Dermis microvascular lymphatic vessel endothelial cell (primary cell): ENCODE data around the gene GZF1. TPM values are rescaled to one million over a fixed set of nuclear protein-coding genes. Genes with fewer than 3 reads are reported as not detected.

ENCODE experiments used
- DNase-seq, 2 donors: peaks; one replicate each; pipeline versions ENCODE4 v3.0.0 to v3.0.0-alpha.2; 2010; ENCODE audit warnings: low read depth in 2 of 2
- total RNA-seq: library from RNA; depleted of rRNA; stranded (reverse); fragments of >200 nt; gene quantifications from 2 replicates; pipeline ENCODE4 v1.2.1, GENCODE V29; 2014

The GZF1 gene
- total RNA-seq, 1 donor from 2014 or later: 14.6 TPM

- no peak for DNase-seq
Measured at GRCh38 chr20:23407781-23408464, 45.9 kb downstream of the GZF1 start.

GRCh38 chr20:23408957-23409356 is 47.0 kb downstream of the GZF1 start:
- no peak for DNase-seq

GRCh38 chr20:23409800-23410199 is 47.8 kb downstream of the GZF1 start:
- no peak for DNase-seq

GRCh38 chr20:23410916-23411695 is 49.1 kb downstream of the GZF1 start:
- DNase-seq: no peak

GRCh38 chr20:23412026-23412425 is 50.0 kb downstream of the GZF1 start:
- no peak for DNase-seq

- DNase-seq: no peak
Measured at GRCh38 chr20:23413862-23414422, 52.0 kb downstream of the GZF1 start.

GRCh38 chr20:23414526-23415188 is 52.7 kb downstream of the GZF1 start:
- no peak for DNase-seq

- DNase-seq: no peak
Measured at GRCh38 chr20:23415555-23415954, 53.6 kb downstream of the GZF1 start.

- no peak for DNase-seq
Measured at GRCh38 chr20:23415959-23416583, 54.1 kb downstream of the GZF1 start.

GRCh38 chr20:23417861-23418260 is 55.9 kb downstream of the GZF1 start:
- no peak for DNase-seq

- no peak for DNase-seq
Measured at GRCh38 chr20:23419657-23419994, 57.6 kb downstream of the GZF1 start.

- DNase-seq: peak; percentile 9 to 61
Measured at GRCh38 chr20:23419995-23420901, 58.3 kb downstream of the GZF1 start.

- peak; percentile 82 to 94 for DNase-seq
Measured at GRCh38 chr20:23420943-23421931, 59.3 kb downstream of the GZF1 start, which contains the start of gene NAPB. Gene NAPB (minus strand): TSS chr20:23421488. CDS start chr20:23421402, 86 bp downstream.

Other genes with a start within 250 kb of the GZF1 start
- 26.6 and 29.3 TPM in 2 replicates for gene NXT1, start 11.4 kb upstream of the GZF1 start, total RNA-seq
- 4.7 and 5.8 TPM in 2 replicates for gene NAPB, start 59.3 kb downstream of the GZF1 start, total RNA-seq
- not detected in 2 replicates for gene CSTL1, start 77.5 kb downstream of the GZF1 start, total RNA-seq
- gene CST11, start 90.7 kb downstream of the GZF1 start, total RNA-seq: not detected in 2 replicates
- not detected in 2 replicates for gene CST8, start 128.9 kb downstream of the GZF1 start, total RNA-seq
- gene CST9L, start 206.3 kb downstream of the GZF1 start, total RNA-seq: not detected in 2 replicates
- gene CST9, start 243.7 kb downstream of the GZF1 start, total RNA-seq: under 0.01 TPM in 1 of 2 replicates, not detected in the other